Right atrium auricular region (tissue), 2 donors: ENCODE measurements around the gene WDPCP. TPM values are rescaled to one million over a fixed set of nuclear protein-coding genes. Genes with fewer than 3 reads are reported as not detected.
"Not testable (repeated sequence)": the region's sequence is repeated elsewhere in the genome, so short reads cannot be mapped to it uniquely, and the experiment has no call there.

Source experiments
- DNase-seq: peaks from one replicate; pipeline ENCODE4 v3.0.0-alpha.2; 2019; ENCODE audit warnings: low spot score
- H3K27ac ChIP-seq, 2 donors: fragments of 200-600 bp; sonication (generic); 1 replicate in 1 of 2; 2 replicates in 1 of 2; pipeline ENCODE4 v1.5.1; 2016 to 2019
- H3K27me3 ChIP-seq, 2 donors: fragments of 200-600 bp; sonication (generic); one replicate each; pipeline versions ENCODE4 v1.5.1 to v1.6.0; 2017 to 2019
- H3K36me3 ChIP-seq: fragments of 200-600 bp; sonication (generic); one replicate; pipeline ENCODE4 v1.5.1; 2016
- H3K4me1 ChIP-seq, 2 donors: fragments of 200-600 bp; sonication (generic); one replicate each; pipeline versions ENCODE4 v1.5.1 to v1.6.0; 2017 to 2019
- H3K4me3 ChIP-seq, 2 donors: fragments of 200-600 bp; sonication (generic); 1 replicate in 1 of 2; 2 replicates in 1 of 2; pipeline ENCODE4 v1.5.1; 2017 to 2019; ENCODE audit warnings: mild to moderate bottlenecking in 1 of 2, moderate library complexity in 1 of 2
- H3K9me3 ChIP-seq, 2 donors: fragments of 200-600 bp; sonication (generic); one replicate each; pipeline ENCODE4 v1.5.1; 2019
- total RNA-seq, 2 donors: library from RNA; depleted of rRNA; stranded (reverse); fragments of >200 nt; gene quantifications; one replicate each; pipeline ENCODE4 v1.1.0, GENCODE V29; 2016
- TF ChIP-seq, protein P1 (sequence below), 2 donors: fragments of 200-600 bp; sonication (generic); IDR thresholded peaks; one replicate each; pipeline ENCODE4 v1.5.1; 2019; ENCODE audit warnings: antibody characterized with exemption in 2 of 2

The WDPCP gene
- total RNA-seq, 2 donors from 2014 or later: 8.7 to 12.6 TPM

- H3K4me1 ChIP-seq: no peaks in the 10 kb centered on the region
- TF ChIP-seq, protein P1, sequence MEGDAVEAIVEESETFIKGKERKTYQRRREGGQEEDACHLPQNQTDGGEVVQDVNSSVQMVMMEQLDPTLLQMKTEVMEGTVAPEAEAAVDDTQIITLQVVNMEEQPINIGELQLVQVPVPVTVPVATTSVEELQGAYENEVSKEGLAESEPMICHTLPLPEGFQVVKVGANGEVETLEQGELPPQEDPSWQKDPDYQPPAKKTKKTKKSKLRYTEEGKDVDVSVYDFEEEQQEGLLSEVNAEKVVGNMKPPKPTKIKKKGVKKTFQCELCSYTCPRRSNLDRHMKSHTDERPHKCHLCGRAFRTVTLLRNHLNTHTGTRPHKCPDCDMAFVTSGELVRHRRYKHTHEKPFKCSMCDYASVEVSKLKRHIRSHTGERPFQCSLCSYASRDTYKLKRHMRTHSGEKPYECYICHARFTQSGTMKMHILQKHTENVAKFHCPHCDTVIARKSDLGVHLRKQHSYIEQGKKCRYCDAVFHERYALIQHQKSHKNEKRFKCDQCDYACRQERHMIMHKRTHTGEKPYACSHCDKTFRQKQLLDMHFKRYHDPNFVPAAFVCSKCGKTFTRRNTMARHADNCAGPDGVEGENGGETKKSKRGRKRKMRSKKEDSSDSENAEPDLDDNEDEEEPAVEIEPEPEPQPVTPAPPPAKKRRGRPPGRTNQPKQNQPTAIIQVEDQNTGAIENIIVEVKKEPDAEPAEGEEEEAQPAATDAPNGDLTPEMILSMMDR (IDR thresholded peaks at IDR 0.05): no peak
Measured at GRCh38 chr2:63343397-63344109, 244.7 kb downstream of the WDPCP start.

GRCh38 chr2:63340443-63340842 lies 247.8 kb downstream of the WDPCP start:
- Histone ChIP-seq H3K4me1 (no peaks in the 10 kb centered on the region), H3K27ac (no peak overlapping the region), H3K27me3 (no peaks in the 10 kb centered on the region), H3K36me3 (no peaks in the 10 kb centered on the region), H3K4me3 (no peak overlapping the region), H3K9me3 (peaks cover 0 to 22% of the 10 kb centered on the region in 2 donors)
- TF ChIP-seq, protein P1 (IDR thresholded peaks at IDR 0.05): no peak
- no peak for DNase-seq

More at GRCh38 chr2:63343397-63344109, 244.7 kb downstream of the WDPCP start:
- DNase-seq: no peak
- Histone ChIP-seq H3K27ac (no peak overlapping the region), H3K4me3 (no peak overlapping the region), H3K36me3 (no peaks in the 10 kb centered on the region), H3K9me3 (peaks cover 0 to 22% of the 10 kb centered on the region in 2 donors), H3K27me3 (no peaks in the 10 kb centered on the region)

- no peak overlapping the region for H3K27ac ChIP-seq
- no peaks in the 10 kb centered on the region for H3K9me3 ChIP-seq
- TF ChIP-seq, protein P1 (IDR thresholded peaks at IDR 0.05): no peak
- no peak overlapping the region for H3K4me3 ChIP-seq
- DNase-seq: no peak
- H3K36me3 ChIP-seq: no peaks in the 10 kb centered on the region
- no peaks in the 10 kb centered on the region for H3K27me3 ChIP-seq
- no peaks in the 10 kb centered on the region for H3K4me1 ChIP-seq
Measured at GRCh38 chr2:63334910-63335309, 253.4 kb downstream of the WDPCP start.

DNA sequence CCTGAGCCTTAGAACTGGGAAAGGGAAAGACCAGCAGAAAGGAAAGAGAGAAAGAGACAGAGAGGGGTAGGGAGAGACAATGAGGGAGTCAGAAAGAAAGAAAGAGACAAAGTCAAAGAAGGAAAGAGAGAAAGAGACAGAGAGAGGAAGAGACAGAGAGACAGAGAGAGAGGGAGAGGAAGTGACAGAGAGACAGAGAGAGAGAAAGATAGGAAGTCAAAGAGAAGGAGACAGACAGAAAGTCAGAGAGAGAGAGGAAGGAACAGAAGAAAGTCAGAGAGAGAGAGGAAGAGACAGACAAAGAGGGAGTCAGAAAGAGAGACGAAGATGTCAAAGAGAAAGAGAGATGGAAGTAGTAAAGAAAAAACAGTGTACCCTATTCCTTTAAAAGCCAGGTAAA lies 261.8 kb downstream of the WDPCP start:
- H3K9me3 ChIP-seq: peaks cover 0 to 18% of the 10 kb centered on the region in 2 donors
- H3K27me3 ChIP-seq: no peaks in the 10 kb centered on the region
- no peak for DNase-seq
- H3K4me3 ChIP-seq: no peak overlapping the region
- H3K36me3 ChIP-seq: no peaks in the 10 kb centered on the region
- H3K27ac ChIP-seq: no peak overlapping the region
- no peaks in the 10 kb centered on the region for H3K4me1 ChIP-seq
- TF ChIP-seq, protein P1 (IDR thresholded peaks at IDR 0.05): no peak

DNA sequence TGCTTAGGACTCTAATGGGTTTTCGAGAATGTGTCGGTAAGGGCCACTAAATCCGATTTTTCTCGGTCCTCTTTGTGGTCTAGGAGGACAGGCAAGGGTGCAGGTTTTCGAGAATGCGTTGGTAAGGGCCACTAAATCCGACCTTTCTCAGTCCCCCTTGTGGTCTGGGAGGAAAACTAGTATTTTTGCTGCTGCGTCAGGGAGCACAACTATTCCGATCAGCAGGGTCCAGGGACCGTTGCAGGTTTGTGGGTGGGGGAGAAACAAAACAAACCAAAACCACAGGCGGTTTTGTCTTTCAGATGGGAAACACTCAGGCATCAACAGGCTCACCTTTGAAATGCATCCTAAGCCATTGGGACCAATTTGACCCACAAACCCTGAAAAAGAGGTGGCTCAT lies 264.6 kb downstream of the WDPCP start:
- not testable (repeated sequence) for H3K27me3 ChIP-seq, H3K4me3 ChIP-seq, H3K36me3 ChIP-seq, H3K27ac ChIP-seq, H3K4me1 ChIP-seq, DNase-seq
- H3K9me3 ChIP-seq: peaks cover 0 to 31% of the 10 kb centered on the region in 2 donors

- H3K4me1 ChIP-seq, H3K27ac ChIP-seq, H3K27me3 ChIP-seq, H3K4me3 ChIP-seq, H3K36me3 ChIP-seq, DNase-seq: not testable (repeated sequence)
- H3K9me3 ChIP-seq: peaks cover 0 to 31% of the 10 kb centered on the region in 2 donors
Measured at GRCh38 chr2:63321973-63322372, 266.3 kb downstream of the WDPCP start.

DNA sequence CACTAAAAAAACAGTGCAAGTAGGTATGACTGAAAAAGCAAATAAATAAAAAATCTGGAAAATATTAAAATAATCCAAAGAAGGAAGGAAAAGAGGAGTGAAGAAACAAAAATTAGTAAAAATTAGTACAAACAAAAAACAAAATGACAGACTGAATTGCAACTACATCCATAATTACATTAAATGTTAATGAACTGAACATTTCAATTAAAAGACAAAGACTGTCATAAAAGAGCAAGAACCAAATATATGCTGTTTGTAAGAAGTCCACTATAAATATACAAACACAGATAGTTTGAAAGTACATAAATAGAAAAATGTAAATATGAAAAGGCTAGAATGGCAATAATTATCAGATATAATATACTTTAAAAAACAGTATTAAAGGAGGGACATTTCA lies 267.6 kb downstream of the WDPCP start:
- TF ChIP-seq, protein P1 (IDR thresholded peaks at IDR 0.05): no peak
- no peak for DNase-seq
- Histone ChIP-seq H3K36me3 (no peaks in the 10 kb centered on the region), H3K4me3 (no peak overlapping the region), H3K27me3 (no peaks in the 10 kb centered on the region), H3K27ac (no peak overlapping the region), H3K9me3 (peaks cover 0 to 31% of the 10 kb centered on the region in 2 donors), H3K4me1 (no peaks in the 10 kb centered on the region)
